Fibroblast of lung (primary cell): ENCODE measurements around the gene OR8A1. TPM values are rescaled to one million over a fixed set of nuclear protein-coding genes. Genes with fewer than 3 reads are reported as not detected.

Experiments used
- DNase-seq, 2 donors: peaks; one replicate each; pipeline versions ENCODE4 v3.0.0 to v3.0.0-alpha.2; 2010; ENCODE audit warnings: low read depth in 2 of 2
- H2AFZ ChIP-seq: 2 replicates; pipeline ENCODE4 v1.5.1; 2012; ENCODE audit warnings: low read length, control low read depth, inconsistent platforms
- H3K27ac ChIP-seq: 2 replicates; pipeline ENCODE4 v1.5.1; 2011; ENCODE audit warnings: low read length, control low read depth; ENCODE audit not compliant: insufficient read depth
- H3K27me3 ChIP-seq: 2 replicates; pipeline ENCODE4 v1.5.1; 2011; ENCODE audit warnings: mild to moderate bottlenecking, low read length; ENCODE audit not compliant: control insufficient read depth, insufficient read depth
- H3K36me3 ChIP-seq: 2 replicates; pipeline ENCODE4 v1.5.1; 2011; ENCODE audit warnings: low read length; ENCODE audit not compliant: control insufficient read depth, insufficient read depth
- H3K4me1 ChIP-seq: 2 replicates; pipeline ENCODE4 v1.5.1; 2011; ENCODE audit warnings: low read length; ENCODE audit not compliant: control insufficient read depth, insufficient read depth; ENCODE audit errors: extremely low read depth
- H3K4me2 ChIP-seq: 2 replicates; pipeline ENCODE4 v1.5.1; 2011; ENCODE audit warnings: low read length, control low read depth; ENCODE audit not compliant: insufficient read depth; ENCODE audit errors: extremely low read depth
- H3K4me3 ChIP-seq, 4 experiments: fragments of 200-600 bp in 1 of 4; sonication (generic) in 1 of 4; replicated peaks in 1 of 4; 2 replicates each; pipeline ENCODE4 v1.5.1; 2011 to 2016; ENCODE audit warnings: low read length in 4 of 4, low read depth in 3 of 4, mild to moderate bottlenecking in 3 of 4, control low read depth in 2 of 4, inconsistent platforms in 1 of 4, mixed read lengths in 1 of 4; ENCODE audit not compliant: insufficient read depth in 1 of 4; ENCODE audit errors: control extremely low read depth in 1 of 4
- H3K79me2 ChIP-seq: 2 replicates; pipeline ENCODE4 v1.5.1; 2012; ENCODE audit warnings: mild to moderate bottlenecking, low read length, inconsistent platforms; ENCODE audit not compliant: control insufficient read depth, insufficient read depth
- H3K9ac ChIP-seq: 2 replicates; pipeline ENCODE4 v1.5.1; 2011; ENCODE audit warnings: mild to moderate bottlenecking, low read length, control low read depth; ENCODE audit not compliant: insufficient read depth
- H3K9me3 ChIP-seq: 2 replicates; pipeline ENCODE4 v1.5.1; 2012; ENCODE audit warnings: low read depth, low read length; ENCODE audit not compliant: control insufficient read depth, insufficient read depth
- H4K20me1 ChIP-seq: 2 replicates; pipeline ENCODE4 v1.5.1; 2011; ENCODE audit warnings: low read length; ENCODE audit not compliant: control insufficient read depth, insufficient read depth; ENCODE audit errors: extremely low read depth
- CTCF ChIP-seq, 2 donors: IDR thresholded peaks in 1 of 2; conservative IDR thresholded peaks in 1 of 2; 1 replicate in 1 of 2; 2 replicates in 1 of 2; pipeline ENCODE4 v1.5.1; 2011 to 2012; ENCODE audit warnings: low read length in 2 of 2, control low read depth in 1 of 2, inconsistent platforms in 1 of 2, low read depth in 1 of 2, mild to moderate bottlenecking in 1 of 2
- EZH2 ChIP-seq: IDR thresholded peaks from 2 replicates; pipeline ENCODE4 v1.5.1; 2012; ENCODE audit warnings: low read length, control low read depth, mild to moderate bottlenecking; ENCODE audit errors: missing control alignments
- polyA plus RNA-seq, 2 donors: library from polyadenylated mRNA; depleted of rRNA in 1 of 2; stranded (reverse) in 1 of 2; unstranded in 1 of 2; fragments of >200 nt; gene quantifications; 2 replicates each; pipeline ENCODE4 v1.2.1, GENCODE V29; 2011 to 2012; ENCODE audit warnings: missing spikeins in 1 of 2
- total RNA-seq: library from RNA; depleted of rRNA; stranded (reverse); fragments of >200 nt; gene quantifications from 2 replicates; pipeline ENCODE4 v1.2.1, GENCODE V29; 2014

OR8A1 gene
- total and polyA plus RNA-seq, 2 donors (not counting 1 experiment from before 2014, with no cell fraction given), result not detected

GRCh38 chr11:124578761-124579160 is 9.0 kb downstream of the OR8A1 start:
- H3K79me2 ChIP-seq, result no peaks in the 10 kb centered on the region
- no peak overlapping the region for H2AFZ ChIP-seq
- no peak for TF ChIP-seq CTCF (conservative IDR thresholded peaks at IDR 0.05 in 1 of 2, IDR thresholded peaks at IDR 0.05 in 1 of 2; ENCODE audit: low read depth in 1 of 2, low read length in 2 of 2)
- TF ChIP-seq EZH2, result no peak
- H3K9ac ChIP-seq, result no peak overlapping the region
- no peaks in the 10 kb centered on the region for H3K27me3 ChIP-seq
- H3K27ac ChIP-seq, result no peak overlapping the region
- H3K4me2 ChIP-seq, result no peak overlapping the region
- no peaks in the 10 kb centered on the region for H4K20me1 ChIP-seq
- no peak overlapping the region for H3K4me3 ChIP-seq
- H3K36me3 ChIP-seq, result no peaks in the 10 kb centered on the region
- no peaks in the 10 kb centered on the region for H3K4me1 ChIP-seq
- no peaks in the 10 kb centered on the region for H3K9me3 ChIP-seq
- no peak for DNase-seq

GRCh38 chr11:124581817-124582216 is 12.0 kb downstream of the OR8A1 start:
- H3K9me3 ChIP-seq, result no peaks in the 10 kb centered on the region
- no peak overlapping the region for H3K9ac ChIP-seq
- no peaks in the 10 kb centered on the region for H3K27me3 ChIP-seq
- no peaks in the 10 kb centered on the region for H3K79me2 ChIP-seq
- no peak for TF ChIP-seq CTCF (conservative IDR thresholded peaks at IDR 0.05 in 1 of 2, IDR thresholded peaks at IDR 0.05 in 1 of 2; ENCODE audit: low read depth in 1 of 2, low read length in 2 of 2)
- TF ChIP-seq EZH2, result no peak
- no peaks in the 10 kb centered on the region for H3K4me1 ChIP-seq
- H3K36me3 ChIP-seq, result no peaks in the 10 kb centered on the region
- no peak for DNase-seq
- no peak overlapping the region for H2AFZ ChIP-seq
- H3K27ac ChIP-seq, result no peak overlapping the region
- H3K4me2 ChIP-seq, result no peak overlapping the region
- no peaks in the 10 kb centered on the region for H4K20me1 ChIP-seq
- no peak overlapping the region for H3K4me3 ChIP-seq

- Histone ChIP-seq H4K20me1 (no peaks in the 10 kb centered on the region), H2AFZ (no peak overlapping the region), H3K36me3 (no peaks in the 10 kb centered on the region), H3K4me3 (no peak overlapping the region), H3K9me3 (no peaks in the 10 kb centered on the region), H3K27me3 (no peaks in the 10 kb centered on the region), H3K27ac (no peak overlapping the region), H3K4me2 (no peak overlapping the region), H3K4me1 (no peaks in the 10 kb centered on the region), H3K9ac (no peak overlapping the region), H3K79me2 (no peaks in the 10 kb centered on the region)
- DNase-seq, result no peak
- no peak for TF ChIP-seq EZH2
- no peak for TF ChIP-seq CTCF (conservative IDR thresholded peaks at IDR 0.05 in 1 of 2, IDR thresholded peaks at IDR 0.05 in 1 of 2; ENCODE audit: low read depth in 1 of 2, low read length in 2 of 2)
Observed at GRCh38 chr11:124582565-124582964, 12.8 kb downstream of the OR8A1 start.
